Transverse colon (tissue), 4 donors: ENCODE data around the gene OR10H5. TPM values are rescaled to one million over a fixed set of nuclear protein-coding genes. Genes with fewer than 3 reads are reported as not detected.
"Not testable (repeated sequence)": the region's sequence is repeated elsewhere in the genome, so short reads cannot be mapped to it uniquely, and the experiment has no call there.

Source experiments
- DNase-seq: peaks from one replicate; pipeline ENCODE4 v3.0.0-alpha.2; 2019
- H3K27ac ChIP-seq, 4 donors: fragments of 200-600 bp; sonication (generic); 2 replicates each; pipeline ENCODE4 v1.5.1; 2016 to 2018; ENCODE audit warnings: inconsistent platforms in 4 of 4
- H3K27me3 ChIP-seq: fragments of 200-600 bp; sonication (generic); 2 replicates; pipeline ENCODE4 v1.5.1; 2017; ENCODE audit warnings: inconsistent platforms
- H3K36me3 ChIP-seq, 4 donors: fragments of 200-600 bp; sonication (generic); 2 replicates each; pipeline ENCODE4 v1.5.1; 2017 to 2019; ENCODE audit warnings: inconsistent platforms in 4 of 4
- H3K4me1 ChIP-seq, 4 donors: fragments of 200-600 bp; sonication (generic); 2 replicates each; pipeline ENCODE4 v1.5.1; 2017 to 2020; ENCODE audit warnings: inconsistent platforms in 4 of 4
- H3K4me3 ChIP-seq, 4 donors: fragments of 200-600 bp; sonication (generic); 1 replicate in 1 of 4; 2 replicates in 3 of 4; pipeline versions ENCODE4 v1.5.1 to v1.6.1; 2017 to 2019; ENCODE audit warnings: inconsistent platforms in 4 of 4
- H3K9me3 ChIP-seq, 2 donors: fragments of 200-600 bp; sonication (generic); 2 replicates each; pipeline ENCODE4 v1.5.1; 2017 to 2019; ENCODE audit warnings: inconsistent platforms in 2 of 2
- CTCF ChIP-seq, 5 experiments: fragments of 200-600 bp in 3 of 5; fragments of 450-650 bp in 2 of 5; sonication (generic) in 3 of 5; IDR thresholded peaks; 1 replicate in 2 of 5; 2 replicates in 3 of 5; pipeline ENCODE4 v1.5.1; 2016 to 2017; ENCODE audit warnings: antibody characterized with exemption in 5 of 5, inconsistent platforms in 3 of 5, mild to moderate bottlenecking in 2 of 5, moderate library complexity in 1 of 5
- EP300 ChIP-seq: sonication (generic); formaldehyde crosslinking; IDR thresholded peaks from one replicate; pipeline ENCODE4 v1.6.1; 2017; ENCODE audit warnings: antibody characterized with exemption, low read depth
- POLR2A ChIP-seq: fragments of 450-650 bp; IDR thresholded peaks from one replicate; pipeline ENCODE4 v1.6.1; 2016; ENCODE audit warnings: antibody characterized with exemption, mild to moderate bottlenecking, moderate library complexity
- POLR2AphosphoS5 ChIP-seq, 3 donors: sonication (generic); formaldehyde crosslinking; IDR thresholded peaks; one replicate each; pipeline ENCODE4 v1.6.1; 2016; ENCODE audit warnings: antibody characterized with exemption in 3 of 3
- WGBS, 2 donors: methylation state at CpG; one replicate each; pipeline ENCODE4 v1.1.5; 2018; ENCODE audit warnings: low coverage in 1 of 2; 5-methylcytosine and 5-hydroxymethylcytosine counted together
- in situ Hi-C, 4 donors: fragments of 200-750 bp; cut with MboI; loops; one replicate each; pipeline versions ENCODE4 v1.15.0 to v1.15.1; 2017; ENCODE audit warnings: low sequenced_read_pairs in 3 of 4, low pct_ligation_motif_present in 1 of 4, low pct_unique_long_range_greater_than_20kb in 1 of 4
- intact Hi-C: fragments of 100-400 bp; cut with DNase I; formaldehyde crosslinking; loops from one replicate; pipeline ENCODE4 v1.15.1; 2023; ENCODE audit warnings: low total_unique reads
- total RNA-seq, 4 donors: library from RNA; depleted of rRNA; stranded (reverse); fragments of >200 nt; gene quantifications; one replicate each; pipeline ENCODE4 v1.1.0, GENCODE V29; 2016

OR10H5 gene
- total RNA-seq, 4 donors from 2014 or later: not detected

- DNase-seq: no peak
- peaks cover 70% of the 10 kb centered on the region for H3K27me3 ChIP-seq
- intact Hi-C loops: no loop called here
These were observed 29.1 kb upstream of the OR10H5 start for GRCh38 chr19:15758379-15758778.

GRCh38 chr19:15759962-15760565 lies 27.4 kb upstream of the OR10H5 start:
- in situ Hi-C loops (no loop called here), intact Hi-C loops (no loop called here)
- peaks cover 58% of the 10 kb centered on the region for H3K27me3 ChIP-seq
- H3K4me1 ChIP-seq: no peaks in the 10 kb centered on the region
- H3K36me3 ChIP-seq: no peaks in the 10 kb centered on the region
- H3K27ac ChIP-seq: no peak overlapping the region
- 42% methylated on average over 20 of the region's 28 CpGs; no CpG with 5 or more reads in 1 of the 2 donors for WGBS, 2 donors
- TF ChIP-seq POLR2A: no peak
- TF ChIP-seq CTCF (IDR thresholded peaks at IDR 0.05): peak; percentile 32 to 54 (median 44)
- TF ChIP-seq POLR2AphosphoS5 (IDR thresholded peaks at IDR 0.05): no peak
- no peak for TF ChIP-seq EP300
- DNase-seq: peak; percentile 30
- H3K4me3 ChIP-seq: no peak overlapping the region
- H3K9me3 ChIP-seq: no peaks in the 10 kb centered on the region

More at GRCh38 chr19:15758379-15758778, 29.1 kb upstream of the OR10H5 start:
- Histone ChIP-seq H3K4me1 (no peaks in the 10 kb centered on the region), H3K36me3 (no peaks in the 10 kb centered on the region), H3K9me3 (no peaks in the 10 kb centered on the region), H3K27ac (no peak overlapping the region), H3K4me3 (no peak overlapping the region)
- in situ Hi-C loops: no loop called here
- 29 to 47% methylated on average over 2 of the region's 2 CpGs for WGBS, 2 donors
- TF ChIP-seq CTCF (IDR thresholded peaks at IDR 0.05) (no peak), POLR2A (no peak), POLR2AphosphoS5 (IDR thresholded peaks at IDR 0.05) (no peak), EP300 (no peak)

GRCh38 chr19:15769586-15769985 lies 17.9 kb upstream of the OR10H5 start:
- H3K9me3 ChIP-seq: no peaks in the 10 kb centered on the region
- no peak for TF ChIP-seq POLR2AphosphoS5 (IDR thresholded peaks at IDR 0.05)
- no peak for TF ChIP-seq POLR2A
- no peak for TF ChIP-seq CTCF (IDR thresholded peaks at IDR 0.05)
- TF ChIP-seq EP300: no peak
- no peak for DNase-seq
- in situ Hi-C loops: no loop called here
- H3K27ac ChIP-seq: no peak overlapping the region
- peaks cover 8% of the 10 kb centered on the region for H3K27me3 ChIP-seq
- 46% methylated on average over 6 of the region's 6 CpGs; no CpG with 5 or more reads in 1 of the 2 donors for WGBS, 2 donors
- H3K4me1 ChIP-seq: no peaks in the 10 kb centered on the region
- no peak overlapping the region for H3K4me3 ChIP-seq
- no peaks in the 10 kb centered on the region for H3K36me3 ChIP-seq
- intact Hi-C loops: no loop called here

GRCh38 chr19:15774159-15774558 lies 13.3 kb upstream of the OR10H5 start:
- intact Hi-C loops, H3K4me3 ChIP-seq, H3K36me3 ChIP-seq, H3K9me3 ChIP-seq, H3K27ac ChIP-seq, H3K27me3 ChIP-seq, DNase-seq, in situ Hi-C loops, H3K4me1 ChIP-seq: not testable (repeated sequence)
- 78% methylated on average over 3 of the region's 3 CpGs; no CpG with 5 or more reads in 1 of the 2 donors for WGBS, 2 donors

GRCh38 chr19:15775249-15775648 lies 12.2 kb upstream of the OR10H5 start:
- in situ Hi-C loops: loop anchor here (5.0 kb wide), 2 partner anchors 98 to 103 kb away; partner anchors contain the start of gene CYP4F12 (in 1 of the 4)
- TF ChIP-seq POLR2AphosphoS5 (IDR thresholded peaks at IDR 0.05) (no peak), EP300 (no peak), CTCF (IDR thresholded peaks at IDR 0.05) (no peak), POLR2A (no peak)
- WGBS, 2 donors: 41 to 75% methylated on average over 2 of the region's 2 CpGs

More at GRCh38 chr19:15775249-15775648, 12.2 kb upstream of the OR10H5 start:
- intact Hi-C loops: no loop called here
- H3K4me1 ChIP-seq: peaks cover 3 to 4% (median 3%) of the 10 kb centered on the region in 4 donors
- no peaks in the 10 kb centered on the region for H3K27me3 ChIP-seq
- no peak overlapping the region for H3K4me3 ChIP-seq
- no peak overlapping the region for H3K27ac ChIP-seq
- H3K36me3 ChIP-seq: no peaks in the 10 kb centered on the region
- no peaks in the 10 kb centered on the region for H3K9me3 ChIP-seq
- DNase-seq: no peak
